ENCODE results near the gene PTPN3. TPM values are rescaled to one million over a fixed set of nuclear protein-coding genes. Genes with fewer than 3 reads are reported as not detected.

PTPN3 gene
- total RNA-seq, 4 donors from 2014 or later: 11.8 to 21.6 (median 14.1) TPM

GRCh38 chr9:109452761-109453160, 45.3 kb downstream of the PTPN3 start:
- Histone ChIP-seq H3K27me3 (no peaks in the 10 kb centered on the region), H3K4me1 (peaks cover 0 to 36% (median 4%) of the 10 kb centered on the region in 3 donors), H3K27ac (peak overlapping the region in 3 of 4 donors; percentile 48 to 76 (median 66)), H3K9me3 (no peaks in the 10 kb centered on the region), H3K4me3 (no peak overlapping the region), H3K36me3 (peaks cover 0 to 31% (median 0%) of the 10 kb centered on the region in 3 donors)
- TF ChIP-seq POLR2A (IDR thresholded peaks at IDR 0.05) (no peak), CTCF (IDR thresholded peaks at IDR 0.05) (no peak)
- intact Hi-C loops (cut with DNase I): no loop called here
- 75 to 77% methylated on average over 3 of the region's 3 CpGs for WGBS, 2 donors
- no peak for DNase-seq

- Histone ChIP-seq H3K36me3 (peaks cover 0 to 27% (median 0%) of the 10 kb centered on the region in 3 donors), H3K27ac (no peak overlapping the region), H3K4me3 (no peak overlapping the region), H3K27me3 (no peaks in the 10 kb centered on the region), H3K4me1 (peaks cover 0 to 36% (median 4%) of the 10 kb centered on the region in 3 donors), H3K9me3 (no peaks in the 10 kb centered on the region)
- WGBS, 2 donors: 65 to 78% methylated on average over 8 of the region's 9 CpGs
- TF ChIP-seq POLR2A (IDR thresholded peaks at IDR 0.05) (no peak), CTCF (IDR thresholded peaks at IDR 0.05) (no peak)
- no peak for DNase-seq
- intact Hi-C loops (cut with DNase I): no loop called here
These were observed 46.6 kb downstream of the PTPN3 start for GRCh38 chr9:109451311-109452025.

- WGBS, 2 donors: 18 to 45% methylated on average over 3 of the region's 3 CpGs
- Histone ChIP-seq H3K9me3 (no peaks in the 10 kb centered on the region), H3K27me3 (no peaks in the 10 kb centered on the region), H3K4me1 (peaks cover 0 to 36% (median 4%) of the 10 kb centered on the region in 3 donors), H3K27ac (peak overlapping the region in 1 of 4 donors; percentile 33), H3K4me3 (no peak overlapping the region), H3K36me3 (peaks cover 0 to 24% (median 0%) of the 10 kb centered on the region in 3 donors)
- DNase-seq: no peak
- TF ChIP-seq CTCF (IDR thresholded peaks at IDR 0.05) (no peak), POLR2A (IDR thresholded peaks at IDR 0.05) (no peak)
- intact Hi-C loops (cut with DNase I): no loop called here
These were observed 47.8 kb downstream of the PTPN3 start for GRCh38 chr9:109450346-109450745.

GRCh38 chr9:109449036-109449798, 48.9 kb downstream of the PTPN3 start:
- no peak for TF ChIP-seq POLR2A (IDR thresholded peaks at IDR 0.05)
- TF ChIP-seq CTCF (IDR thresholded peaks at IDR 0.05): no peak
- peaks cover 0 to 36% (median 4%) of the 10 kb centered on the region in 3 donors for H3K4me1 ChIP-seq
- H3K9me3 ChIP-seq: no peaks in the 10 kb centered on the region
- DNase-seq: no peak
- 38 to 51% methylated on average over 8 to 12 of the region's 12 CpGs for WGBS, 2 donors
- H3K27ac ChIP-seq: peak overlapping the region in 3 of 4 donors; percentile 54 to 65 (median 61)
- peaks cover 0 to 22% (median 0%) of the 10 kb centered on the region in 3 donors for H3K36me3 ChIP-seq
- H3K4me3 ChIP-seq: no peak overlapping the region
- H3K27me3 ChIP-seq: no peaks in the 10 kb centered on the region
- intact Hi-C loops (cut with DNase I): loop anchor here (10.0 kb wide), 1 partner anchor 76 kb away; no protein-coding TSS in a partner anchor

- 62 to 91% methylated on average over 1 to 2 of the region's 3 CpGs for WGBS, 2 donors
- intact Hi-C loops (cut with DNase I): loop anchor here (10.0 kb wide), 1 partner anchor 77 kb away; no protein-coding TSS in a partner anchor
- no peak overlapping the region for H3K4me3 ChIP-seq
- no peak for TF ChIP-seq POLR2A (IDR thresholded peaks at IDR 0.05)
- TF ChIP-seq CTCF (IDR thresholded peaks at IDR 0.05): no peak
- H3K27ac ChIP-seq: peak overlapping the region in 1 of 4 donors; percentile 54
- peaks cover 0 to 30% (median 0%) of the 10 kb centered on the region in 3 donors for H3K36me3 ChIP-seq
- peaks cover 0 to 6% (median 0%) of the 10 kb centered on the region in 4 donors for H3K27me3 ChIP-seq
- no peaks in the 10 kb centered on the region for H3K9me3 ChIP-seq
- DNase-seq: no peak
- H3K4me1 ChIP-seq: peaks cover 0 to 28% (median 4%) of the 10 kb centered on the region in 3 donors
These were observed 49.9 kb downstream of the PTPN3 start for GRCh38 chr9:109448223-109448622.

All from esophagus squamous epithelium (tissue), 5 donors.